Measurements from ENCODE around the gene PRXL2A.
"Not testable (repeated sequence)": the region's sequence is repeated elsewhere in the genome, so short reads cannot be mapped to it uniquely, and the experiment has no call there.

PRXL2A gene

DNA sequence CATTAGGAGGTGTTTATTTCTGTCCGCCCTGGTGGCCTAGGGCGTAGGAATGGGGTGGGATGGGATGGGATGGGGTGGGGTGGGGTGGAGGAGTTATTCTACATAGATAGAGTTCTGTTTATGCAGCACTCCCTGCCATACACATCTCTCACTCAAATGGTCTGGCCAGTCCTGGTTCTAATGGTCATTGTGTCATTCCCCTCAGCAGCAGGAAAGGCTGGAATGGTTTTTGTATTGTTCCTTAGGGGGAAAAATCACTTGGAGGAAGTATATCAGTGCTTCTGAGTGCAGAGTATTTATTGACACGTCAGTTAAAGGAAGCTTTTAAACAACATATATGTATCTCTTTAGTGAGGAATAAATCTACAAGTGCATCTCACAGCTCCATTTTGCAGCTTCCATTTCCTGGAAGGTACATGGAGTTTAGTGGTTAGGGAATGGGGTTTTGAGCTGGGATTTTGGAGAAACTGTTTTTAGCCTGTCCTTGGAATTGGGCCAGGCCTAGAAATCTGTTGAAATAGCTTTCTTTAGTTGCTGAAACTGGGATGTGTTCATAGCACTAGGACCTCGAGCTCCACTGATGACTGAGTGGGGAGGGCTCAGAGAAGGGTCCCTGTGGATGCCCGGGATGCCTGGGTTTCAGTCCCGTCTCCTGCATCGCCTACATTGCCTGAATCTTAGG, 54.1 kb downstream of the PRXL2A start:
- DNase-seq, result no peak

DNA sequence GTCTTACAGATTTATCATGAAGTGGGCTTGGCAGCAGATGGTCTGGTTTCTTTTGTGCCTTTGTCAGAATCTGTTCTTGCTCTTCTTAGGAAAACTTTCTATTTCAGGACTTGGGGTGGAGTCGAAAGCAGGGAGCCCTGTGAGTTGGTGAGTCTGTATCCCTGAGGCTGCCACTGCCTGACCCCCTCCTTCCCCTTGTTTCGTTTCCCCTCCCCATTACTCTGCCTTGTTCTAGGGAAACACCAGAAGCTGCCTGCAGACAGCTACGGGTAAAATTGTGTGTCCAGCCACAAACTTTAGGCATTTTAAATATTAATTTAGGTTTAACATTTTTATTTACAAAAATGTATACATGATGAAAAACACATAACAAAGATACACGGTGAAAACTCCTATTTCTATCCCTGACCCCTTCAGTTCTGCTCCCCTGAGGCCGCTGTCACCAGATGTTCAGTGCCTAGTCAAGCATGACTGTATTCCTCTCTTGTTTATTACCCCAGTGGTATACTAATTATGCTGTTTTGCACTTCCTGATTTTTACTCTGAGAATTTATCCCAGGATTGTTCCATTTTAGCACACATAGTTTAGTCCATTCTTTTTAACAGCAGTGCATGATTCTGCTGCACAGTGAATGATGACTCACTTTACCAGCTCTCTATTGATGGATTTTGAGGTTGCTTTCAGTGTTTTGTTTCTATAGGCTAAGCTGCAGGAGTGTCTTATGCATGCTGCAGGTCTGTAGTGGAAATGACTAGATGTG, 54.8 kb downstream of the PRXL2A start:
- no peak for DNase-seq

DNA sequence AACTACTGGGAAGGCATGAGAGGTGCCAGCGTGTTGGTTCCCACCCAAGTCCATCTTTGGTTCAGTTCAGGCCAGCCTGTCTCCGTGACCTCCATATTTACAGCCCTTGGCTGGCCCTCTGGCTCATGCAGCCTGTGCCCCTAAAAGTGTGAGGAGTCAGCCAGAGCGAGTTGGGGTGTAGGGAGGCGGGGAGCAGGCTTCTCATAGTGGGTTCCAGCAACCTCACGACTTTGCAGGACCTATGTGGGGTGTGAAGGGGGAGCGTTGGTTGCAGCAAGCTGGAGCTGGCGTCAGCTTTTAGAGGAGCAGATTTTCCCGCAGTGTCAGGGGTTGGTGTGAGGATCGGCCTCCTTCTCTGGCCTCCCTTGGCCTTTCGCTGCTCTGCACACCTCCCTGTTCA, 55.5 kb downstream of the PRXL2A start:
- no peak for DNase-seq

DNA sequence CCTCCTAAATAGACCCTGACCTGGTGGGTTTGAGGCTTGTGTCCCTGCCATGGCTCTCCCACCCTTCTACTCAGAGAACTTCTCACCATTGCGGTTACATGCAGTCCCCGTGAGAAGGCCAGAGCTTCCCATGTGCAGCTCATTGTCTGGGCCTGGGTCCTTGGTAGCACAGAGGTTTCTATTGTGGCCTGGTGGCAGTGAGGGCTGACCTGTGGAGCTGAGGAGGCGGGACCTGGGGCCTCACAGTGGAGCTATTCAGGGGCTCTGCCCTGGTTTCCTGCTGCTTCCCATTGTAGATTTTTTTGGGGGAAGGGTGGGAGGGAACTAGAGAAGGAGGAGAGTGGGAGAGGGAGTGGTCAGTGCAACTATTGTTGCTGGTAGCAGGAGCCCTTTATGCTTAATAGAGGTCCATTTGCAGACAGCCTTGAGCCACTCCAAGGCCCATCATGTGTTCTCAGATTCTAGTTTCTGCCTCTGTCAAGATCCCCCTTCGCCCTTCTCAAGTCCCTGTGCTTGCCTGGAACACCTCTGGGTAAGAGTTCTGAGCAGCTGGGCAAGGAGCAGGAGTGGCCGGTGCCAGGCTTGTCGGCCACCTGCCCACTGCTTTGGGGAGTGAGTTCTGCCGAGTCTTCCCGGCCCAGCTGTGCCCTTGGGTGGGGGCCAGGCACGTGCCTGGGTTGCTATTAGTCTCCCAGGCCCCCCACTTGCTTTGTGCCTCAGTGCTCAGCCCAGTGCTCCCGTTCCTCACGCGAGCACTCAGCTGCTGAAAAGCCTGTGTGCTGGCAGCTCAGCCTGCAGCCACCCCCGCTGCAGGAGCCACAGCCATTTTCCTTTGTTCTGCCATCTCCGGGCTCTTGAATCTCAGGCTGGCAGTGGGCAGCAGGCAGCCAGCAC, 56.5 kb downstream of the PRXL2A start:
- no peak for DNase-seq

DNA sequence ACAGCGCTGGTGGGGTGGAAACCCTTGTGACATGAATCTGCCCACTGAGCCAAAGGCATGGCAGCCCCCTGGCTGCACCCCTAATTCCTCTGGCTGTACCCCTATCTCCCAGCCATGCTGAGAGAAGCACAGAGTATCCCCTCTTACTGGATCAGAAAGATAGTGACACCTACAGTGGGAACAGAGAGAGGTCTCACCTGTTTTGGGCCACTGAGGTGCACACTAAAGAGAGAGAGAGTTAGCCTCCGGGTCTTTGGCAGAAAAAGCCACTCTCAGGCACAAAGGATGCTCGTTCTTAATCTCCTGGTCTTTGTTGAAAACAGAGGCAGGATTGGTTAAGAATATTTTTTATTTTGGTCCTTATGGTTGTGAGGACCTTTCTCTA, 57.1 kb downstream of the PRXL2A start:
- no peak for DNase-seq

DNA sequence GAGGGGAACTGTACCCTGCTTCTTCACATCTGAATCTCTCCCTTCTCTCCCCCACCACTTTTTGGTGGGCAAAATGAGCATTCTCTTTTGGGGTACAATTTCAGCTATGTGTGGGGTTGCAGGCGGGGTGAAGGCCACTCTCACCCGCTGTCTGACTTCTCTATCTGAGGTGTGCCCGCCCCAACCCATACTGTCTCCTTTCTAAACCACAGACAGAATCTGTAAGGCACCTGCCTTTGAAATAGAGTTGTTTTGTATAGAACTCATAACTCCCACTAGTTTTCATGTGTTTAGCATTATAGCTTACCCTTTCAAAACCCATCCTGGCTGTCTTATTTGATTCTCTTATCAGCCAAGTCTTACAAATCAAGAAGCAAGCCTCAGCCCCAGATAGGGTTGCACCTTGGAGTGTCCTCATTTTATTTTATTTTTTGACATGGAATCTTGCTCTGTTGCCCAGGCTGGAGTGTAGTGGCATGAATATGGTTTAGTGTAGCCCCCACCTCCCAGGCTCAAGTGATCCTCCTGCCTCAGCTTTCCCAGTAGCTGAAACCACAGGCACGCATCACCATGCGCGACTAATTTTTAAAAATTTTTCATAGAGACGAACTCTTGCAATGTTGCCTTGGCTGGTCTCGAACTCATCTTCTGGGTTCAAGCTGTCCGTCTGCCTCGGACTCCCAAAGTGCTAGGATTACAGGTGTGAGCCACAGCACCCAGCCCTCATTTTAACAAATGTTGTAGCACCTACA, 57.7 kb downstream of the PRXL2A start:
- DNase-seq, result no peak

DNA sequence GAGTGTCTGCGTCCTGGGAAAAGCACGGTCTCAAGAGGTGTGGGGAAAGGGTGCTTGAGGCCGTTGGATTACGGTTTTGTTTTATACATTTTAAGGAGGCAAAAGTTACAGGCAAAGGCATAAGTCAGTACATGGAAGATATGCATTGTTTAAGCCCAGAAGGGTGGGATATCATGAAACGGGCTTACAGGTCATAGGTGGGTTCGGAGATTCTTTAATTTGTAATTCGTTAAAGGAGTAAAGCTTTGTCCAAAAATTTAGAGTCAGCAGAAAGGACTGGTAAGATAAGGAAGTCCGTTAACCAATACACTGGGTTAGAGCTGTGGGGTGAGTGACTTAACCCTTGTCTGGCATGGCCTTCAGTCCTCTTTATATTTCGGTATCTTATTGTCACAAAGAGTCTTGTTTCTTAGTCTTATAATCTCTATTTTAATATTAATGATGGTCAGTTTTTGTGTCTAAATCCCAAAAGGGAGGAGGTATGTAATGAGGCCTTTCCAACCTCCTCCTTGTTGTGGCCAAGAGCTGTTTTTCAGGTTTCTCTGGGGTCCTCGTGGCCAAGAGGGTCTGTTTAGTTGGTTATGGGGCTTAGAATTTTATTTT, 58.5 kb downstream of the PRXL2A start:
- no peak for DNase-seq

DNA sequence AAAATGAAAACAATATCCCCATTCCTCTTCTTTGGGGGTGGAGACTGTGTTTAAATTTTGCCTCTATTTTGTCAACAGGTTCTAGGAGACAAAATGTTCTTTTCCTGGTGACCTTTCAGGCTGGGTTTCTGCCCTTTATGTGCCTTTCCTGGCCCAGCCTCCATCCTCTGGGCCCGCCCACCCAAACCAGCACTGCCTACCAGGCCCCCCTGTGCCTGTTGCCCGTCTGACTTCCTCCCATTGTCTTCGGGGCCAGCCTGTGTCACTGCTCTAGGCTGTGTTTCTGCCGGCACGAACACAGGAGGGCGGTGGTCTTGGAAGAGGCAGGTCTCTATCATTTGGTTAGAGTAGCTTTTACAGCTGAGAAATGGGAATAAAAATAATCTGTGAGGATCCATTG, 59.7 kb downstream of the PRXL2A start:
- no peak for DNase-seq

DNA sequence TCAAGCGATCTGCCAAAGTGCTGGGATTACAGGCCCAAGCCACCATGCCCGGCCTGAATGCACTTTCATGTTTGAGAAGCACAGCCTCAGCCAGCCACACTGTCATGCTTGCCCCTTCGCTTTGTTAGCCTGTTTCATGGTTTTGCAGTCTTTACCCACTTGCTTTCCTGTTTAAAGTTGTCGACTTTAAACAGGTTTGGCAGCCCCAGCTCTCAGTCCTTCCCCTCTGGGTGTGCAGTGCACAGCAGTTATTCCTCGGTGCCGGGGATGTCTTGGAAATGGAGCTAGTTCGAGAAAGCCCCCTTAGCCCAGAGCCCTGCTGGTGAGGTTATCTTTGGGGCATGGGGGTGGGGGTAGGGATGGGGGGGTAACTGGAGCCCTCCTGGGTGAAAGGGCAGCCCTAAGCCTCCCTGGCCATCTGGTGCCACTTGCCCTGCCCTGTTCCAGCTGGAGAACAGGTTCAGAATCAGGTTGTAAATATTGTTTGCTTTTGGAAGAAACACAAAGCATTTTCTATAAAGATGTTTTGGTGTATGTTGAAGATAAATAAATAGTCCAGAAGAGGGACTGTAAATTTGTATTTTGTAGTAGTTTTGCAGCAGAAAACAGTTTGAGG, 60.6 kb downstream of the PRXL2A start:
- DNase-seq, result no peak

DNA sequence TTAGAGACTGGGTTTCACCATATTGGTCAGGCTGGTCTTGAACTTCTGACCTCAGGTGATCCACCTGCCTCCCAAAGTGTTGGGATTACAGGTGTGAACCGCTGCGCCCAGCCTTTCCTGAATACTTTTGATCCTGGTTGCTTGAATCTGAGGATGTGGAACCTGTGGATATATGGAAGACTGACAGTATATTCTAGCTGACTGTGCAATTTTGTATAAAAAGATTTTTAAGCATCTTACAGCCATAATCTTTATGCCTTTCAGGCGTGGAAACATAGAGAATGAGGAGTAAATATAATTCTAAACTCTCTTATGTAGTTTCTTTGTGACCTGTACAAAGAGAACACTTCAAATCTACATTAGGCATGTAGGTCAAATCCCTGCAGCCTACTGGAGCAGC, 61.9 kb downstream of the PRXL2A start:
- DNase-seq, result no peak

DNA sequence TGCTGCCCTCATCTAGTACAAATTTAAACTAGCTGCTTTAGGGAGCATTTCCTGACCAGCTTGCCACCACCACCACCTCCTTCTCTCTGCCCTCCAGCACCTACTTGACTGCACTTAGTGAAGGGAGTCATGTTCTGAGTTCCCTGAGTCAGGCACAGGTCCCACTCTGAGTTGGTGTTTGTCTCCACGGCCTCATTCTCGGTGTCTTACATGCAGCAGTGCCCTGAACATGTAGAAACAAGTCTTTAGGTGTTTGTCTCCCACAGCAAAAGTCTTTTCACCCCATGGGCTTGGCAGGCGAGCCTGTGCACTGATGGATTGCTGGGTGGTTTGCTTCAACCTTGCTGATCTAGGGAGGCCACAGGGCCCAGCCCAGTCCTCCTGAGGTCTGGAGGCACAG, 62.6 kb downstream of the PRXL2A start:
- no peak for DNase-seq

DNA sequence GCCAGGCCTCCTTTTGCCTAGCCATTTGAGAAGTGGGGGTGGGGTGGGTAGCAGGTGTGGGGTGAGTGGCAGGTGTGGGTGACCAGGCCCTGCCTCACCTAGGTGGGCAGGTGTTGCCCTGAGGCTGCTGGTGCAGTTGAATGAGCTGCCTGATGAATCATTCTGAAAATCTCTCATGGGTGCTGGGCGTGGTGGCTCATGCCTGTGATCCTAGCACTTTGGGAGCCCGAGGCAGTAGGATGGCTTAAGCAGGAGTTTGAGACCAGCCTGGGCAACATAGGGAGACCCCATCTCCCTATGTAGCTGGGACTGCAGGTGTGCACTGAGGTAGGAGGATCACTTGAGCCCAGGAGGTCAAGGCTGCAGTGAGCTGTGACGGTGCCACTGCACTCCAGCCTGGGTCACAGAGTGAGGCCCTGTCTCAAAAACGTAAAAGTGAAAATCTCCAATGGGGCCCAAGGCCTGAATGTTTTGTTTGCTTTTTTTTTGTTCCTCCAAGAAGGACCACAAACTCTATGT, 63.4 kb downstream of the PRXL2A start:
- no peak for DNase-seq

DNA sequence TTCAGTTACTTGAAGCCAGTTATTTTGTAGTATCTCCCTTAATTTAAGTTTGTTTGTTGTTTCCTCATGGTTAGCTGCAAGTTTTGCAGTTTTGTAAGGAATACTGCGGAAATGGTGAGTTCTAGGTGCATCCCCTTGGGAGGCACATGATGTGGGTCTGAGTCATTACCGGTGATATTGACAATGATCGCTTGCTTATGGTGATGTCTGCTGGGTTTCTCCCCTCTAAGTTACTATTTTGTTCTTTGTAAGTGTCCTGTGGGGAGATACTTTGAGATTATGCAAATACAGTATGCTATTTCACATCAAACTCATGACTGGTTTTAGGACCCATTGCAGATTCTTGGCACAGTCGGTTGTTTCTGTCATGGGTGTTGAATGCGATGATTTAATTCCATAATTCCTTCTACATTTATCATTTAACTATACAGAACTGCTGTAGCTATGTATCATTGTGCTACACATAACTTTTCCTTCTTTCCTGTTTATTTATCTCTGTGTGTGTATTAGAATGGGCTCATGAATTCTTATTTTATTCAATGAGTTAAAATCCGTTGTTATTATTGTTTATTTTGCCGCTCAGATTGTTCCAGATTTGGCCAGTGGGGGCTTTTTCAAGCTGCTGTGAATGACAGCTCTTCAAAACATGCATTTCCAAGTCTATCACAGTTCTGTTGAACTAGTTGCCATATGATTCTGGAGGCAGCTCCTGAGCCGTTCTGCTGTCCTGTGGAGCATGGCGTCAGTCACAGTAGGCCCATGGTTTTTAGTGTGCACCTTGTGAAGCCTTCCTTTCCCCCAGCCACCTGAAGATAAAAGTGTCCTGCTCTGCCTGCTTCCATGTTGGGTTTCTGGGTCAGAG, 64.1 kb downstream of the PRXL2A start:
- no peak for DNase-seq

DNA sequence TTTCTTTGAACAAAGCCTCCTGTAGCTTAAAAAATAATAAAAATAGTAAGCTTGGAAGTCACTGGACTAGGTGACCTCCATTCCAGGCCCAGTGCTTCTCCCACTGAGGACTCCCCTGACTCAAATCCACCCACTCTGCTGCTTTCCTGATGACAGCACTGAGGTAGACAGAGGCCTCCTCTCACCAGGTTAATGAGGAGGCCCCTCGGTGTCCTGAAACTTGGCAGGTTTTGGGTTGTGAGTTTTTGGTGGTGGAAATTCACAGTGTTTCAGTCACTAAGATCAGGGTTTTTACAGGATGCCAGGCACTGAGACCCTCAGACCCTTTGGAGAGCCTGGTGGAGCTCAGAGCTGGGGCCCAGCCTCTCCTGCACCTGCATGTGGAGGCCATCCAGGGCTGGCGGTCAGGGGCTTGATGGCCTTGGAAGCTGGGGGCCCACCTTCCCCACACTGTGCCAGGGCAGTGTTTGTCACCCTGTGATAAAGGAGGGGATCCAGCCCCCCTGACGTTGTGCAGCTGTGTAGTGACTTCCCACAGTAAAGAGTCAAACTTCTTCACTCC, 64.8 kb downstream of the PRXL2A start:
- DNase-seq, result no peak

DNA sequence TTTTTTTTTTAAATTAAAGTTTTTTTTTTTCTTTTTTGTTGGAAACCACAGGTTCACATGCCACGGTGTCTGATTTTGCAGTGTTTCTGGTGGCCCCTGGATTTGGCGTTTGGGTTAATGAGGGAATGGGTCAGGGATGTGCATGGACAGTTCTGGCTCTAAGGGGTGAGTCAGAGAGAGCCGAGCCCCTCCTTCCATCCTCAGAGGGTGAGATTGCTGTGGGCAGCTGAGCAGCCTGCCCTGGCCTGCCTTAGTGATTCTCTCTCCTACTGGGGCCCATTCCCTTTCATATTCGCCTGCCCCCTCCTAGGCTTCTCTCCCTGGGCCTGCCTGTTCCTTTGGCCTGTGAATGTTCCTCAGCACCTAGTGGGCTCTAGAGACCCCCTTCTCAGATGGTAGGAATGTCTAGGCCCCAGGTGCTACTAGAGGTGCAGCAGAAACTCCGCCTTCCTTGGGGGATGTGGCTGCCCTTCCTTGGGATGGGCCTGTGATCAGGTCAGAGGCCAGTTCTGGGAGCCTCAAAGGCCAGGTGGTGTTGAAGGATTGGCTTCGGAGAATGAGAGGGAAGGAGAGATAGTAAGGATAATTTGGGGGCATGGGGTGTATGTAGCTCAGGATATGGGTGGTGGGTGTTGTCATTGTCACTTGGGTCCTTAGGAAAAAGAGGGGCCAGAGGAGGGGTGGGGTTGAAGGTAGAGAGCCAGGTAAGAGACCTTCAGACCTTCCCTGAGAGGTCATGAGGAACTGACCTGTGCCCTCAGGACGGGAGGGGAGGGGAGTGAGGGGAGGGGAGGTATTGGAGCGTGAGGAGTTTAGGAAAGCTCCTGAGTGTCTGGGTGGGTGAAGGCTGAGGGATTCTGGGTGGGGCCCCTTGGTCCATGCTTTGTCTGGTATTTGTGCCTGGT, 65.6 kb downstream of the PRXL2A start:
- DNase-seq, result no peak

DNA sequence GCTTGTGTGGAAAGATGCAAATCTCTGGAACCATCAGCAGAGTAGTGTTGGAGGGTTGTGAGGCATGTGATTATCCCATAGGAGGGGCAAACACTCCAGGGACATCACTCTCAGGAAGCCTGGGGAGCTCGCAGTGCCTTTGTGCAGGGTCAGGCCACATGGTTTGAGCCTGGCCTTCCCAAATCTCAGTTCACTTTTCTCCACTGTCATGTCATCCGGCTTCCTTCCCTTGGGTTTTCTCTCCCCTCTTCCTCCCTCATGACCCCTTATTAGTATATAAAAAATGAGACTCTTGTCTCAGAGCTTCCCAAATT, 66.2 kb downstream of the PRXL2A start:
- no peak for DNase-seq

DNA sequence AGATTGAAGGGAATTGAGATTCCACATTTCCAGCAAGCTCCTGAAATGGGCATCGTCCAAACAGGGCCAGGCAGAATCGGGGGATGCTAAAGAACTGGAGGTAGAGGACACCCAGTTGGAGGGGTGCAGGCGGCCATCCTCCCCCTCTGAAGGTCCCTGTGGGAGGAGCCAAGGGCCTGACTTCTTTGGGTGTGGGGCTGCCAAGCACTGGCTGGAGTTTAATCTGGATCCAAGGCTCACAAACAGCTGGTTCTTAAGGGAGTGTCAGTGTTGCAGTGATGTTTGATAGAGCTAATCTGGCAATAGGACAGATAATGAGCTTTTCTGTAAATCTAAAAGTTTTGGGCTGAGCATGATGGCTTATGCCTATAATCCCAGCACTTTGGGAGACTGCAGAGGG, 66.6 kb downstream of the PRXL2A start:
- DNase-seq, result no peak

DNA sequence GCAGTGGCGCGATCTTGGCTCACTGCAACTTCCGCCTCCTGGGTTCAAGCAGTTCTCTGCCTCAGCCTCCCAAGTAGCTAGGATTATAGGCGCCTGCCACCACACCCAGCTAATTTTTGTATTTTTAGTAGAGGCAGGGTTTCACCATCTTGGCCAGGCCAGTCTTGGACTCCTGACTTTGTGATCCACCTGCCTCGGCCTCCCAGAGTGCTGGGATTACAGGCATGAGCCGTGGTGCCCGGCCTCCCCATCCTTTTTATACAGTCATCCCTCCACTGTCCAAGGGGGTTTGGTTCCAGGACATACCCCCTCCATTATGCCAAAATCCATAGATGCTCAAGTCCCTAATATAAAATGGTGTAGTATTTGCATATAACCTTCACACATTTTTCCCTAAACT, 67.3 kb downstream of the PRXL2A start:
- DNase-seq, result not testable (repeated sequence)

DNA sequence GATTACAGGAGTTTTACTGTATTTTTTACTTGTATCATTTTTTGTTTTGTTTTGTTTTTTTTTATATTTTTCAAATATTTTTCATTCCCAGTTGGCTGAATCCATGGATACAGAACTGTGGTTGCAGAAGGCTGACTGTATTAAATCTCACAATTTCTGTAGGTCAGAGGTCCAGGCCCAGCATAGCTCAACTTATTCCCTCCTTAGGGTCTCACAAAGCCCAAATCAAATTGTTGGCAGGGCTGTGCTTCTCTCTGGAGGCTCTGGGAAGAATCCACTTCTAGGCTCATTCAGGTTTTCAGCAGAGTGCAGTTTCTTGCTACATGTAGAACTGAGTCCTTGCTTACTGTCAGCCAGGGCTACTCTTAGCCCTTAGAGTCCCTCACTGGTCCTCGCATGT, 68.3 kb downstream of the PRXL2A start:
- DNase-seq, result no peak

DNA sequence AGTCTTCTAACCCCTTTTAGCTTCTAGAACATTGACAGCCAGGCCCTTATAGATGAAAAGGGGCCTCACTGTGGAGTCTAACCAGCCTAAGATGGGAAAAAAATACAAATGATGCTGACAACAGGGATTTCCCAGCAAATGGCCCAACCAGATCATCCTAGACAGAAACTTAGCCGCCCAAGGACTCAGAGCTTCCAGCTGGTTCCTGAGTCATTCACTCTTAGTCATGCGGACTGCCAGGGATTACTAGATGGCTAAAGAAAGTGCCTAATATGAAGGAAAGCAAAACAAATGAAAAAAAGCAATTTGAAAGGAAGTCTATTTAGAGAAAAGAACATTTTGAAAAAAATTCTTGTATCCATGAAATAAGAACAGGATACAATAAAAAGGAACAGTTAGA, 69.5 kb downstream of the PRXL2A start:
- no peak for DNase-seq
